Body of pancreas (tissue), 4 donors: Measurements from ENCODE around the gene BRME1. TPM values are rescaled to one million over a fixed set of nuclear protein-coding genes. Genes with fewer than 3 reads are reported as not detected.

Source experiments
- ATAC-seq: fragments of 150-250 bp; one replicate; pipeline ENCODE4 v1.9.1; 2016
- DNase-seq, 4 donors: peaks; one replicate each; pipeline ENCODE4 v3.0.0-alpha.2; 2019
- H3K27ac ChIP-seq, 4 donors: fragments of 200-600 bp; sonication (generic); 1 replicate in 3 of 4; 2 replicates in 1 of 4; pipeline versions ENCODE4 v1.5.1 to v1.6.1; 2016 to 2019; ENCODE audit warnings: mild to moderate bottlenecking in 1 of 4, mixed read lengths in 1 of 4, moderate library complexity in 1 of 4
- H3K27me3 ChIP-seq, 2 donors: fragments of 200-600 bp; sonication (generic); one replicate each; pipeline ENCODE4 v1.6.0; 2016; ENCODE audit warnings: mild to moderate bottlenecking in 1 of 2
- H3K36me3 ChIP-seq, 2 donors: fragments of 200-600 bp; sonication (generic); replicated peaks in 1 of 2; 2 replicates each; pipeline ENCODE4 v1.5.1; 2016; ENCODE audit warnings: low read depth in 2 of 2; ENCODE audit not compliant: insufficient read depth in 1 of 2
- H3K4me1 ChIP-seq: fragments of 200-600 bp; sonication (generic); one replicate; pipeline ENCODE4 v1.6.0; 2016
- H3K4me3 ChIP-seq, 2 donors: fragments of 200-600 bp; sonication (generic); 1 replicate in 1 of 2; 2 replicates in 1 of 2; pipeline ENCODE4 v1.5.1; 2016 to 2019
- H3K9me3 ChIP-seq, 3 donors: fragments of 200-600 bp; sonication (generic); 1 replicate in 2 of 3; 2 replicates in 1 of 3; pipeline ENCODE4 v1.5.1; 2016
- CTCF ChIP-seq, 7 experiments: fragments of 450-650 bp in 4 of 7; fragments of 200-600 bp in 3 of 7; sonication (generic) in 3 of 7; IDR thresholded peaks; one replicate each; pipeline ENCODE4 v1.5.1; 2016 to 2019; ENCODE audit warnings: antibody characterized with exemption in 7 of 7
- POLR2A ChIP-seq, 3 donors: fragments of 450-650 bp; IDR thresholded peaks; one replicate each; pipeline ENCODE4 v1.6.1; 2016; ENCODE audit warnings: antibody characterized with exemption in 3 of 3, mild to moderate bottlenecking in 2 of 3
- WGBS, 2 donors: methylation state at CpG; one replicate each; pipeline ENCODE4 v1.1.5; 2017; 5-methylcytosine and 5-hydroxymethylcytosine counted together
- intact Hi-C: fragments of 100-400 bp; cut with DNase I; formaldehyde crosslinking; loops from one replicate; pipeline ENCODE4 v1.15.1; 2023
- total RNA-seq, 2 donors: library from RNA; depleted of rRNA; stranded (reverse); fragments of >200 nt; gene quantifications; one replicate each; pipeline ENCODE4 v1.1.0, GENCODE V29; 2016

BRME1 gene
- total RNA-seq, 2 donors from 2014 or later = 3.0 to 4.9 TPM

- ATAC-seq (no peak), DNase-seq (no peak)
- no peak overlapping the region for H3K4me3 ChIP-seq
- H3K27me3 ChIP-seq = no peaks in the 10 kb centered on the region
- H3K9me3 ChIP-seq = no peaks in the 10 kb centered on the region
- intact Hi-C loops = loop anchor here (10.0 kb wide), 1 partner anchor 182 kb away; no protein-coding TSS in a partner anchor
- H3K36me3 ChIP-seq = no peaks in the 10 kb centered on the region
- H3K27ac ChIP-seq = no peak overlapping the region
- TF ChIP-seq POLR2A (IDR thresholded peaks at IDR 0.05) (no peak), CTCF (IDR thresholded peaks at IDR 0.05) (no peak)
- peaks cover 12% of the 10 kb centered on the region for H3K4me1 ChIP-seq
- WGBS, 2 donors = 9 to 21% methylated on average over 5 of the region's 5 CpGs
Measured at GRCh38 chr19:13872339-13872694, 33.6 kb downstream of the BRME1 start.

- WGBS, 2 donors = 84 to 95% methylated on average over 3 to 4 of the region's 4 CpGs
- ATAC-seq (no peak), DNase-seq (no peak)
- peaks cover 18% of the 10 kb centered on the region for H3K4me1 ChIP-seq
- intact Hi-C loops = loop anchor here (10.0 kb wide), 1 partner anchor 184 kb away; no protein-coding TSS in a partner anchor
- H3K4me3 ChIP-seq = no peak overlapping the region
- H3K27ac ChIP-seq = no peak overlapping the region
- H3K36me3 ChIP-seq = no peaks in the 10 kb centered on the region
- no peaks in the 10 kb centered on the region for H3K27me3 ChIP-seq
- no peaks in the 10 kb centered on the region for H3K9me3 ChIP-seq
- TF ChIP-seq POLR2A (IDR thresholded peaks at IDR 0.05) (no peak), CTCF (IDR thresholded peaks at IDR 0.05) (no peak)
Measured at GRCh38 chr19:13870873-13871272, 35.0 kb downstream of the BRME1 start.

GRCh38 chr19:13869281-13869680 is 36.6 kb downstream of the BRME1 start:
- no peaks in the 10 kb centered on the region for H3K9me3 ChIP-seq
- no peaks in the 10 kb centered on the region for H3K27me3 ChIP-seq
- no peak for ATAC-seq
- WGBS, 2 donors = 80 to 82% methylated on average over 7 to 13 of the region's 13 CpGs
- no peak overlapping the region for H3K4me3 ChIP-seq
- DNase-seq = no peak
- peaks cover 26% of the 10 kb centered on the region for H3K4me1 ChIP-seq
- intact Hi-C loops = loop anchor here (5.0 kb wide), 1 partner anchor 272 kb away; no protein-coding TSS in a partner anchor
- no peaks in the 10 kb centered on the region for H3K36me3 ChIP-seq
- no peak for TF ChIP-seq POLR2A (IDR thresholded peaks at IDR 0.05)
- TF ChIP-seq CTCF (IDR thresholded peaks at IDR 0.05) = no peak
- H3K27ac ChIP-seq = no peak overlapping the region

- DNase-seq (no peak), ATAC-seq (no peak)
- intact Hi-C loops = loop anchor here (5.0 kb wide), 1 partner anchor 271 kb away; no protein-coding TSS in a partner anchor
- 75 to 83% methylated on average over 3 to 4 of the region's 4 CpGs for WGBS, 2 donors
- no peaks in the 10 kb centered on the region for H3K27me3 ChIP-seq
- no peaks in the 10 kb centered on the region for H3K36me3 ChIP-seq
- H3K27ac ChIP-seq = no peak overlapping the region
- H3K4me3 ChIP-seq = no peak overlapping the region
- peaks cover 28% of the 10 kb centered on the region for H3K4me1 ChIP-seq
- TF ChIP-seq CTCF (IDR thresholded peaks at IDR 0.05) (no peak), POLR2A (IDR thresholded peaks at IDR 0.05) (no peak)
- no peaks in the 10 kb centered on the region for H3K9me3 ChIP-seq
Measured at GRCh38 chr19:13868663-13869062, 37.3 kb downstream of the BRME1 start.

- Histone ChIP-seq H3K4me3 (no peak overlapping the region), H3K4me1 (peaks cover 22% of the 10 kb centered on the region), H3K27ac (no peak overlapping the region), H3K9me3 (no peaks in the 10 kb centered on the region), H3K36me3 (no peaks in the 10 kb centered on the region), H3K27me3 (no peaks in the 10 kb centered on the region)
- 71 to 82% methylated on average over 11 to 15 of the region's 15 CpGs for WGBS, 2 donors
- DNase-seq = no peak
- no peak for ATAC-seq
- TF ChIP-seq POLR2A (IDR thresholded peaks at IDR 0.05) (no peak), CTCF (IDR thresholded peaks at IDR 0.05) (no peak)
- intact Hi-C loops = loop anchor here (5.0 kb wide), 1 partner anchor 269 kb away; no protein-coding TSS in a partner anchor
Measured at GRCh38 chr19:13866463-13867046, 39.4 kb downstream of the BRME1 start.
